ENCODE data around the gene LRRC47.
A peak's percentile ranks its signal among the peaks of the same experiment; 100 is the strongest.

Gene LRRC47

GRCh38 chr1:3834701-3835100 is 38.4 kb upstream of the LRRC47 start:
- no peak for TF ChIP-seq ZFX (IDR thresholded peaks at IDR 0.05; ENCODE audit: borderline replicate concordance)
- no peak for TF ChIP-seq CTCF (IDR thresholded peaks at IDR 0.05)

GRCh38 chr1:3831689-3832088 is 35.4 kb upstream of the LRRC47 start:
- H3K27ac ChIP-seq, result peak overlapping the region; percentile 40
- TF ChIP-seq ZFX (IDR thresholded peaks at IDR 0.05; ENCODE audit: borderline replicate concordance) (no peak), CTCF (IDR thresholded peaks at IDR 0.05) (no peak)

More at GRCh38 chr1:3834701-3835100, 38.4 kb upstream of the LRRC47 start:
- H3K27ac ChIP-seq, result no peak overlapping the region

GRCh38 chr1:3828391-3828790 is 32.1 kb upstream of the LRRC47 start:
- TF ChIP-seq CTCF (IDR thresholded peaks at IDR 0.05) (no peak), ZFX (IDR thresholded peaks at IDR 0.05; ENCODE audit: borderline replicate concordance) (no peak)
- no peak overlapping the region for H3K27ac ChIP-seq

- TF ChIP-seq ZFX (IDR thresholded peaks at IDR 0.05; ENCODE audit: borderline replicate concordance), result no peak
- TF ChIP-seq CTCF (IDR thresholded peaks at IDR 0.05), result no peak
Measured at GRCh38 chr1:3827813-3828307, 31.6 kb upstream of the LRRC47 start.

GRCh38 chr1:3825356-3825755 is 29.1 kb upstream of the LRRC47 start:
- H3K27ac ChIP-seq, result no peak overlapping the region
- TF ChIP-seq CTCF (IDR thresholded peaks at IDR 0.05) (no peak), ZFX (IDR thresholded peaks at IDR 0.05; ENCODE audit: borderline replicate concordance) (no peak)

More at GRCh38 chr1:3827813-3828307, 31.6 kb upstream of the LRRC47 start:
- H3K27ac ChIP-seq, result no peak overlapping the region

- TF ChIP-seq ZFX (IDR thresholded peaks at IDR 0.05; ENCODE audit: borderline replicate concordance) (no peak), CTCF (IDR thresholded peaks at IDR 0.05) (no peak)
- no peak overlapping the region for H3K27ac ChIP-seq
Measured at GRCh38 chr1:3824650-3825049, 28.4 kb upstream of the LRRC47 start.

GRCh38 chr1:3822421-3822820 is 26.1 kb upstream of the LRRC47 start:
- TF ChIP-seq ZFX (IDR thresholded peaks at IDR 0.05; ENCODE audit: borderline replicate concordance), result no peak
- no peak for TF ChIP-seq CTCF (IDR thresholded peaks at IDR 0.05)
- no peak overlapping the region for H3K27ac ChIP-seq

Measured in 22Rv1 (cell line).